GM21447 (cell line): ENCODE measurements around the gene ACTR8.

Experiments
- ATAC-seq: cut with Tn5 transposase; IDR thresholded peaks from one replicate; pipeline ENCODE4 v1.9.1; 2021; ENCODE audit not compliant: unreplicated experiment

Gene ACTR8

DNA sequence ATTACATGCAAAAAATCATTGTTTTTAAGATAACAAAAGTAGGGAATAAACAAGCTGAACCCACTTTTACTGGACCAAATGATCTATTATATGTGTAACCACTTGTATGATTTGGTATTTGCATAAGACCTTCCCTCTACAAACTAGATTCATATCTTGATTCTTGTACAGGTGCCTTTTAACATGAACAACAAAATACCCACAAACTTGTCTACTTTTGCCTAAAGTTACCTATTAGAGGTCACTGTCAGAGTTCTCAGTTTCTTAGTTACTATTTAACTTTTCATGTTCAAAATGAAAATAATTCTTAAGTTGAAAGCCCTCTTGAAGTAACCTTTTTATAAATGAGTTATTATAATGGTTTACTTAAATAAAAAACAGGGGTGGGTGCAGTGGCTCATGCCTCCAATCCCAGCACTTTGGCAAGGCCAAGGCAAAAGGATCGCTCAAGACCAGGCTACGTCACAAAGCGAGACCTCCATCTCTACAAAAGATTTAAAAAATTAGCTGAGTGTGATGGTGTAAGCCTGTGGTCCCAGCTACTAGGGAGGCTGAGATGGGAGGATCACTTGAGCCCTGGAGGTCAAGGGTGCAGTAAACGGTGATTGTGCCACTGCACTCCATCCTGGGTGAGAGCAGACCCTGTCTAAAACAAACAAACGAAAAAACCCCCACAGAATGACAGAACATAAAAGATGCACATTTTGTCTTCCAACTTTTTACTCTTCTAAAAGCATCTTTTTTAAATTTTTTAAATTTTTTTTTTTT is 16.0 kb downstream of the ACTR8 start:
- peak; percentile 59 for ATAC-seq

DNA sequence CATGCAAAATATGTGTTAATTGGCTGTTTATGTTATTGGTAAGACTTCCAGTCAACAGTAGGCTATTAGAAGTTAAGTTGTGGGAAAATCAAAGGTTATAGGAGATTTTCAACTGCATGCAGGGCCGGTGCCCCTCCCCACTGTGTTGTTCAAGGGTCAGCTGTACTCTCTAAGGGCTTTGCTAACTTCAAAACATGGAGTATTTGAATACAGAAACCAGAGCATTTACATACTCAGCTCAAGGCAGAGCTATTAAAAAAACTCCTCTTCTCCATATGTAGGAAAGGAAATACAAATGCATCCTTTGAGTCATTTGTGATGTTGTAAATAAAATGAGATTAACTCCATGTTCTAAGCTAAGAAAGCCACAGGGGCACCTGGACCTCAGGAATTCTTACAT is 18.8 kb downstream of the ACTR8 start:
- ATAC-seq = no peak

DNA sequence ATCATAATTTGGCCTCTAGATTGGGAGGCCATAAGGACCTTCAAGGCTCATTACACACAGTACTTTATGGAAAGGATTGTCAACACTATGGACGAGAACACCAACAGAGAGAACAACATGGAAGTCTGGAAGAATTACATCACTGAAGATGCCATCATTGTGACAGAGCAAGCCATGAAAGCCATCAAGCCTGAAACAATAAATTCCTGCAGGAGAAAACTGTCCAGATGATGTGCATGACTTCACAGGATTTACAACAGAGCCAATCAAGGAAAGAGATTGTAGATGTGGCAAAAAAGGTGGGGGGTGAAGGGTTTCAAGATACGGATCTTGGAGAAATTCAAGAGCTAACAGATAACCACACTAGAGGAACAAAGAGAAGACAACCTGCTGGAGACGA is 19.7 kb downstream of the ACTR8 start:
- ATAC-seq = no peak

DNA sequence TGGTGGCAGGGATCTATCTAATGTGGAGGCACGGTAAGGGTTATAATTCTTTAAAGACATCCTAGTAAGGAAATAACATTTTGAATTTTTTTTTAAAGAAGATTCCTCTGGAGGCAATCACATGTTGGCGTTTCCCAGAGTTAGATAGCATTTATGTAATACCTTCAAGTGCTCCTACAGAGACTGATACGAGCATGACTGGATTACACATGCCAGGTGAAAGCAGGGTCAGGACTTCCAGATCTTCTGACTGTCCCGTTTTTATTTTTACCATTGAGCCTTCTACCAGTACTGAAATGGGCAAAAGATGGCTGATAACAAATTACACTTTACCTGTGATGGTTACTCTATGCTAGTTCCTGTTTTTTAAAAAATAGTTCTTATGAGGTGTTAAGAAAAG is 21.8 kb downstream of the ACTR8 start:
- ATAC-seq = no peak

DNA sequence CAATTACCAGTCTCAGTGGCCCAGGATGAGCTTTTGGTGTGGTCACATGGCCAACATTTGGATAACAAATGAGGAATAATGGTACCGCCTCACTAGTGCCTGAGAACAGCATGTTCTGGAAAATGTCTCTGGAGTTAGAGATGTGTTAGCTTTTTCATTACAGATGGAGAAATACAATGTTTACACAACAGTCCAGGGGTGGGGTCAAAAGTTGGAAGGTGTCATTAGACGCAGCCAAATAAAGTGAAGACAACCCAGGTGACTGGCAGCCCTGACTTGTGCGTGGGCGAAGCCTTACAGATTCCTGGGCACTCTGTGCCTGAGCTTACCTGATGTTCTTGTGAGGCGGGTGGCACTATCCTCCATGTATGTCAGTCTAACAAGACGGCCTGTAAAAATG is 22.8 kb downstream of the ACTR8 start:
- ATAC-seq = no peak

DNA sequence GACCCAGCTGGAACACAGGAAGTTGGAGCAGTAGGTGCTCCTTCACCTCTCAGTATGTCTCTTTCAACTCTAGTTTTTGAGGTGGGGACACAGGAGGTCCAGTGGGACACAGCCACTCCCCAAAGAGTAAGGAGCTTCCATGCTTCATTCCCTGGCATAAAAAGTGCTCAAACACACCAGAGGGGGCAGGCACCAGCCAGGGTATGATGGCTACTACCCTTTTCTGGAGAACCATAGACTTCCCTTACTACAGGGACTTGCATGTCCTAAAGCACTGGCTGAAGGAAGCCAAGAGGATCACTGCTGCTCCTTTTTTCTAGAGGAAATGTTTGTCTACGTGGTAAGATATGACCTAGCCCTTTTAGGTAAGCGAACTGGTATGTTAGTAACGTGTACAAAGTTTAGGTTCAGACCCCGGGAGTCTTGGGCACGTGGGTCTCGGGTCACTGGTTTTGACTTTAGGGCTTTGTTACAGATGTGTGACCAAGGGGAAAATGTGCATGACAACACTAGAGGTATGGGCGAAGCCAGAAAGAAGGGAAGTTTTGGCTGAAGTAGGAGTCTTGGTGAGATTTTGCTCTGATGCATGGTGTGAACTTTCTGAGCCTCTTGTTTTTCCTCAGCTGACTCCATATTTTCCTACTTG is 23.7 kb downstream of the ACTR8 start:
- ATAC-seq = no peak

DNA sequence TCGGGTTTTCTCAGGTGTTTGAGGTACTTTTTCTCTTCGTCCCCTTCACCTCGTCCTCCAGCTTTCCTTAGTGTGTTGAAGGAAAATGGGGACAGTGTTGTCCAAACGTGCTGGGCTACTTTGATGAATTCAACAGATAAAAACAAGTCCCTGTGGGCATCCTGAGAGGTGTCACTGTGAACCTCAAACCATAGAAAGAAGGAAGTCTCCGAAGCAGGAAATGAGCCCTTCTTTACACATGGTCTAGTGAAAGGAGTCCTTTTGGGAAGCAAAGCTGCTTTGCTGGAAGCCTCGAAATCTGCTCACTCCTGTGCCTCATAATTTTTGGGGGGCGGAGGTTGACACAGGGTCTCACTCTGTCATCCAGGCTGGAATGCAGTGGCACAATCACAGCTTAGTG is 25.0 kb downstream of the ACTR8 start:
- ATAC-seq = peak; percentile 73

DNA sequence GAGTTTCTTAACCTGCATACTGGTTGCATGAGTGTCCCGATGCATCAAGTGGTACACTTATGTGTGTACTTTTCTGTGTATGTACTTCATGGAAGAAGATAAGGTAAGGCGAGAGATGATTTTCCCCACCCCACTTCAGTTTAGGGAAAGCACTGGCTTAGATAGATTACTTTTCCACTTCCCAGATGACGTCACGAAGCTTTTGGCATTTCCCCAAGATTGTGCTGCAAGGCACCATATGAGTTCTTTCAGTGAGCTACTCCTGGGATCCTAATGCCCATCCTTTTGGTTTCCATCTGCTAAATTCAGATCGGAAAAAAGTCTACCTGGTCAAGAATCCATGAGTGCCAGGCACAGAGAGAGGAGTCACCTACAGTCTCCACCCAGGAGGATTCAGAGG is 31.1 kb downstream of the ACTR8 start:
- no peak for ATAC-seq

DNA sequence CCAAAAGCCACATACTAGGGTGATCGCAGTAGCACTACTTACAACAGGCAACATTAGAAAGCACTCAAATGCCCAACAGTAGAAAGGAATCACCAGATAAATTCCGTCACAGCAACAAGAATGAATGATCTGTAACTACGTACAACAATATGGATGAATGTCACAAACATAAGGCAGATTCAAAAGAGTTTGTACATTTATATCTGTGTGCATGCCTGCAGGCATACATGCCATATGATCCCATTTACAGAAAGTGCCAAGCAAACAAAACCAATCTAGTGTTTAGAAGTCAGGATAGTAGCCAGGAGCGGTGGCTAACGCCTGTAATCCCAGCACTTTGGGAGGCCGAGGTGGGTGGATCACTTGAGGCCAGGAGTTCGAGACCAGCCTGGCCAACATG is 32.0 kb downstream of the ACTR8 start:
- ATAC-seq = no peak

DNA sequence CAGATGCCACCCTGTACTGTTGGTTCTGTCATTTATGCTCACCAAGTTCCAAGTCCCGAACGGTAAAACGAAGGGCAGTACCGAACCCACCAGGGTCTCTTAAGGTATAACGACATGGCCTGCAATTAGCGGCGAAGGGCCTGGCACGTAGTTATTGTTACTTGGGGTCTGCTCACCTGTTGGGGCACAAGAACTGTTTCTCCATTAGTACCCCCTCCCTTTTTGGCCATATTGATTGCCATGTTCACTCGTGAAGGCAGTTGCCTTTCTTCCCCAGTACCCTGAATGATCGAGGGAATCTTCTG is 35.1 kb downstream of the ACTR8 start:
- ATAC-seq = no peak

DNA sequence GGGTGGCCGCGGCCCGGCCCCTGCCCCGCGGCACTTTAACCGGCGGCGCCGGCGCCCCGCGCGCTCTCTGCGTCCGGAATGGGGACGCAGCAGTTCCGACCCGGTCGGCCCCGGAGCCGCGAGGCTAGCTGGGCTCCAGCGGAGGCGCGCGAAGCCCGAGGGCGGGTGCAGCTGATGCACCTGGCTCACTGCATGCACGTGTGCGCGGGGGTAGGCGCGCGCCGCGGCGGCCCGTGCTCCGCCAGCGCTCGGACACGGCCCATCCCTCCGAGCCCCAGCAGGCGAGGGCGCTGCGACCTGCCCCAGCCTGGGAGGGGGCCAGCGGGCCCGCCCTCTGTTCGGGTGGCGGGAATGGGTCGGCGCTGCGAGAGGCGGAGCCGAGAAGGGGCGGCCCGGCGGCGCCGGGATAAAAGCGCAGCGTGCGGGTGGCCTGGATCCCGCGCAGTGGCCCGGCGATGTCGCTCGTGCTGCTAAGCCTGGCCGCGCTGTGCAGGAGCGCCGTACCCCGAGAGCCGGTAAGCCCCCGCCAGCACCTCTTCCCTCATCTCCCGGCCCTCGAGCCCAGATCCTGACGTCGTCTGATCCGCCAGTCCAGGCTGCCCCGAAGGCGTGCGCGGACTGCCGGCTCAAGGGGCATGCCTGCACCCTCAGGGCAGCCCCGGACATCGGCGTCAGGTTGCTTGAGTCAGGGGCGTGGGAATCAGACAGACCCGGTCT is 35.7 kb downstream of the ACTR8 start, which contains the start of the genes CHDH and IL17RB:
Gene CHDH (minus strand): TSS at position 286 of the 717 bp plus-strand sequence. CDS start 22,411 bp downstream, outside the sequence.
Gene IL17RB (plus strand): TSS at position 435 of the 717 bp plus-strand sequence. CDS start 21 bp downstream, at position 456.
- no peak for ATAC-seq

DNA sequence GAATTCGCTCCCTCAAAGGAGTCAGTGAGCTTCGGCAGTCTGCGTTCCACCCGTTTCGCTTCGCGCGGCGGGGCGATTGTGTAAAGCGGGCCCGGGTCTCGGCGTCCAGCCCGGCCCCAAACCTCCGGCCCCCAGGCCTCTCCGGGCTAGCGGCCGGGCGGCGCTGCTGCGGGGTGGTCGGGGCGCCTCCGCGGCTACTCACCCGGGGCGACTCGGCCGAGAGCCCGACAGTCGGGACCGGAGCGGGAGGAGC is 36.1 kb downstream of the ACTR8 start:
- ATAC-seq = no peak

DNA sequence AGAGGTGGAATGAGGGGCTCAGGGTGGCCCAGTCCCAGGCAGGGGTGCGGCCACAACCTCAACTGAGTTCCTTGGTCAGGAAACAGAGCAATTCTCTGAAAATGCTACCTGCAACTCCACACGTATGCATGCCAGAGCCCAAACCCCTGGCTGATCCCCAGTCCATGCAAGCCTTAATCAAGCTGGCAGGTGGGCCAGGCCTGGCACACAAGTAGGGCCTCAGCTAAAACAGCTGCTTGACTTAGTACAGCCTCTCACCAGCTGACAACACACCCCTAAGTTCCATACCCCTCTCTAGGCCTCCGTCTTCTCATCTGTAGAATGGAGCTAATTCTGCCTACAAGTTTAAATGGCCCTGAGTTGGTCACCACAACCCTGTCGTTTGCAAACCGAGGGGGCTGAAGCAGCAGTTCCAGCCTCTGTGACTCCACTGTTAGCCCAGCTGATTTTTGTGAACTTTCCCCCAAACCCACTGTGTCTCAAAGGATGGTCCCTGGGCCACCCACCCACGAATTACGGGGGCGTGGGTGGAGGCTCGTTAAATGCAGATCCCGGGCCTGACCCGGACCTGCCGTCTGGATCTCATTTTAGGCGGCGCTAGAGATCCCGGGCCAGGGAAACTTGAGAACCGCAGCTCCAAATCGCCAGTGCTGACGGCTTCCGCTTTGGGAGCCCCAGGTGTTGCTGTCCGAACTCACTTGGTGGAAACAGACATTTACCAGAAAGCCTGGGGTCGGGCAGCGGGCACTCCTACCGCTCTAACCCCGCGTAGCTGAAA is 36.7 kb downstream of the ACTR8 start:
- no peak for ATAC-seq

DNA sequence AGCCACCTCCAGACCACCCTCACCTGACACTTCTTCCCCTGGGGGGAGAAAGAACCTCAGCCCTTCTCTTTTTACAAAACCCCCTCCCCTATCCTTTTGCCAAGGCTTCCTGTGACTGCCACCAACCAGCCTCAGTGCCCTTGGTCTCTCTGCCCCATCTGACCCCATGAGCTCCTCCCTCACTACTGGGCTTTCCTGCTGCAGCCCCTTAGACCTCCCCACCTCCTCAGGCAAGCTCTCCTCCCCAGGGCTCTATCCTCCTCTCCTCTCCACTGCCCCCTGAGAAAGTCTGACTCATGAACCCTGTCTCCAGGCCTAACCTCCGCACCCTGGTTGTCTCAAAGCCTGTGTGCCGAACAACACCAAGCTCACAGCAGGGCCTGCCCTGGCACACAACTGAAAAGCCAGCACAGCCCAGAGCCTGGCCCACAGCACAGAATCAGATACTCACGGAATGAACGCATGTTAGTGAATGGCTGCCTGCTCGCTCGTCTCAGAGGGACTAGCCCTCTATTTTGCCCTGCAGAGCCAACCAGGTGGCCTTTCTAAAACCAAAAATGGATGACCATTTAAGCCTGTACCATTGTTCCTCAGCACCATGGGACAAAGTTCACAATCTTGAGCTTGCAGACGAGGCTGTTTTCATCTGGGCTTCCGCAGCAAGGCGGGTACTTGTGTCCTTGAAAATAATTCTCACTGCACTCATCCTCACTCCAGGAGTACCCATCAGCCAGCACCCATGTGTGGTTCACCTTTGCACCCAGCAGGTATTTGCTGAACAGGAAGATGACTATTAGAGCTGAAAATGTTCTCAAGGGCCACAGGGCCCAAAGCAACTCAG is 37.5 kb downstream of the ACTR8 start:
- peak; percentile 0 for ATAC-seq

DNA sequence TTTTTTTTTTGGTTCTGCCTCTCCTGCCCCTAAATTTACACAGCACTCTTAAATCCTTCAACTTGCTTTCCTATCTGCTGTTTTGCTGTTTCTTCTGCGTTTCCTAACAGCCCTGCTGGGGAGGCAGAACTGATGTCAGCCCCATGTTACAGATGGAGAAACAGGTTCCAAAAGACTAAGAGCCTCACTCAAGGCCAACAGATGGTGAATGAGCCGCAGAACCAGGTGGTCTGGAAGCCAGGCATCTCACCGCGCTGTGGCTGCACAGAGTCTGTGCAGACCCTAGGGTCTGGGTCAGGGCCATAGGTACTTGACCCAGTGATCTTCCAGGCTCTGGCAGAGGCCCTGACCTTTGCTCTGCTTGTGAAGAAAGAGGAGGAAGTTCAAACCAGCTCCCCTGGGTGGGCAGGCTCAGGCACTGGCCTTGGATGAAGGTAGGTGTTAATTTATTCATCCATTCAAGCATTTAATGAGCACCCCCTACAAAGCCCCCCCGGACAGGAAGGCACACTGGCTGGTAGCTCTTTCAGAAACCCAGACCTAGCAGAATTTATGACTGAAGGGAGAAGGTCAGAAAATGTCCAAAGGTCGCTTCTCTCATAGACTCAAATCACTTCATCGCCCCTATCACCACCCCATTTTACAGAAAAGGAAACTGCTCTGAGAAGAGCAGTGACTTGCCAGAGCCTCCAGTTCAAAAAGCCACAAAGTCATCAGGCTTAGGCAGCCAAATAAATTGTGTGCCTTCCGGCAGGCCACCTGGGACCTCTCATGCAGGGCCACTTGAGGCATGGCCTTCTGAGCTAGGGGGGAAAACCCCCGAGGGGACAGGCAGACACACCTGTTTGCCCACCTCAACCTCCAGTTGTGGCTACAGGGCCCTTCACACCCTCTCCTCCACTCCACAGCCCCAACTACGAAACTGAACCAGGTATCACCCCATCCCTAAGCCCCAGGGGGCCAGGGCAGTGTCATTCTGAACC is 38.5 kb downstream of the ACTR8 start:
- ATAC-seq = peak; percentile 69

DNA sequence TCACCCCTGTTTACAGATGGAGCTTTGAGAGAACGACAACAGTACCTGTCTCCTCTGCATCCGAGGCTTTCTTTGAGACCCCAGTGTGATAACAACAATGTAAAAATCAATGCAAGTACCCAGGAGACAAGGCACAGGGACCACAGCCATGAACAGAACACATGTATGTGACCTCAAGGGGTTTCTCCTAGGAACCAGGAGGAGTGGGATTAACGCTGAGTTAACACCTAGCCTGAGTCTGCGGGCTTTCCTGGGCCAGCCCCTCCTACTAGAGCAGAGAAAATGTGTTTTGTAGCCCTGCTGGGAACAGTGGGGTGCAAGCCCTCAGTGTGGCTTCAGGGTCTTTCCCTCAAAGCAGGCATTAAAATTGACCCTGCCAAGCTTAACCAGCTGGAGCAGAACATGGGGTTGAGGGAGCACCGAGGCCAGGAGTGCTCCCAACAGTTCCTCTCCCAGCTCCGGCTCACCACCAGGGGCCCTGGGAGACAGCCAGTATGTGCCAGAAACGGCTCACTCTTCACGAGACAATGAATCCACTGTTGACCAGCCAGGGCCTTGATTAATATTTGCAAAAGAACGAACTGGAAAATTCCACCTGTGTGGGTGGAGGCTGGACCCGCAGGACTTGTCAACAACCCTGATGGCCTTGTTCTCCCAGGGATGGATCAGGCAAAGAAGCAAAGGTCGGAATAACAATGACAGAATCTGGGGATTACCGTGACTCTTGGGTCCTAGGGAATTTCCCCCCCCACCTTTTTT is 39.3 kb downstream of the ACTR8 start:
- no peak for ATAC-seq

DNA sequence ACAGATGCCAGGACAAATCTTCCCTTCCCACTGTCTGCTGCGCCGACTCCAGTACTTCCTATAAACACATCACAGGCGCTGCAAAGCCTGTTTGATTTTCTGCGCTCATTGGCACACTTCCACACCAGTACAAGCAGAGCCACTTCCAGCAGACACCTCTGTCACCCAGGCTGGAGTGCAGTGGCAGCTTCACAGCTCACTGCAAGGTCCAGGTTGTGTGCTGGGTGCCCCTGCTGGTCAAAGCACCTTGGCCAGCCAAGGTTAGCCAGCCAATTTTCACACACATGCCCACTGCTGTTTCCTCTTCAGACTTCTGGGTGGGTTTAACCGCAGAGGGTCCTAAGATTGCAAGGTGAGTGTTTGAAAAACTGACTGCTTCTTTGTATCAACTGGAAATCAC is 40.7 kb downstream of the ACTR8 start:
- ATAC-seq = no peak

DNA sequence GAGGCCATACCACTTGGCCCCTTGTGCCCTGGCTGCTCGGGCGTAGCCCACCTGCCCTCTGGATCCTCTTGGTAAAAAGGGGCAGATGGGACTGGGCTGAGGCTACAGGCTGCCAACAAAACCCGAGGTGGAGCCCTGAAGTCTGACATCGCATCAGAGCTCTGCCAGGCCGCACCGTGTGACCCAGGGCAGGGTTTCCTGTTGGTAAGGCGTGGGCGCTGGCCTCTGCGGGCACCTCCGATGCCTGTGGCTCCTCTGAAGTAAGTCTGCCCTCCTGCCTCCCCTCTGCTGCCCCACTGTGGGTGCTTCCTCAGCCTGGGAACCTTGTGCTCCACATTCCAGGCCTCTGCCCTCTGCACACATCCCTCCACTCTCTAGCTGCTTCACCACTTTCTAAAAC is 44.6 kb downstream of the ACTR8 start:
- ATAC-seq = no peak
